SKM-1 (cell line): ENCODE data around the gene PCSK9.
"Not testable (repeated sequence)": the region's sequence is repeated elsewhere in the genome, so short reads cannot be mapped to it uniquely, and the experiment has no call there.

Experiments used
- DNase-seq: peaks from one replicate; lab custom pipeline; 2025; ENCODE audit not compliant: unreplicated experiment; lab: John Stamatoyannopoulos, UW

The PCSK9 gene

GRCh38 chr1:55007625-55008024, 31.7 kb upstream of the PCSK9 start:
- no peak for DNase-seq

DNA sequence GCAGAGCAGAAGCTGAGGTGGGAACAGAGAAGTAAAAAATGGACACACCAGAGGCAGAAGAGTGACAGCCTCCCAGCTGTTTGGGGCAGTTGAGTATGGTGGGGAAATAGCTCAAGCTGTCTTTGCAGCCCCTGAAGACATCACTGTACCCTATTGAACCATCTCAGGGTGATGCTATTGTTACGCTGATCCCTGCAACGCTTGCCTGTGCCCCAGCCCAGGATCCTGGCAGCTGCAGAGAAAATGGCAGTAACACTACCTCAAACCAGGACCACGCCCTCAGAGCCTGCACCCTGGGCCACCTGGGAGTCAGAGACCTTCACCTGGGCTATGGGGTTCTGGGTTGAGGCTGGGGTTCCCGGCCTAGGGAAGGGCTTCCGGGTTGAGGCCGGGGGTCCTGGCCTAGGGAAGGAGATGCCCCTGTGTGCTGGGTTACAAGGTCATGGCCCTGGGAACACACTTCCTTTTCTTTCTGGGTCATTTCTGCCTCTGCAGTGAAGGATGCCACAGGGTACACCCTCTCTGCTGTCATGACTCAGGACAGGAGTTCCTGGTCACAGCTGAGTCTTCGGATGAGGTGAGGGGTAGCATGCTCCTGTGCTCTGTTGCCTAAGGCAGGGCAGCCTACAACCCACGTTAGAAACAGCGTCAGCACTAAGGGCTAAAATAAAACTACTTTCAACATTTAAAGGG, 29.0 kb upstream of the PCSK9 start:
- DNase-seq: no peak

DNA sequence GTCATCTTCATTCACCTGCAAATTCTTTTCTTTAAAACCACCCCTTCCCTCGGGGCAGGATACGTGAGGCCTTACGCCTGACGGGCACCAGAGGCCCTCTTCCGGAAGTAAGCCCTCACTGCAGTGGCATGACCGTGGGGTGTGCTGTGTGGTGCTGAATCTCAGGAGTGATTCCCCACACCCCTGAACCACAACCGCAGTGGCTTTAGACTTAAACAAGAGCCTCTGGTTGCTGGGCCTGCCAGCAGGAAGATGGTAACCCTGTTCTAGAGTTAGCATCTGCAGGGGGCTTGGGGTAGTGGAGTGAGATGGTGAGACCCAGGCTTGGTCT, 28.5 kb upstream of the PCSK9 start:
- no peak for DNase-seq

GRCh38 chr1:55012661-55013060, 26.7 kb upstream of the PCSK9 start:
- DNase-seq: no peak

DNA sequence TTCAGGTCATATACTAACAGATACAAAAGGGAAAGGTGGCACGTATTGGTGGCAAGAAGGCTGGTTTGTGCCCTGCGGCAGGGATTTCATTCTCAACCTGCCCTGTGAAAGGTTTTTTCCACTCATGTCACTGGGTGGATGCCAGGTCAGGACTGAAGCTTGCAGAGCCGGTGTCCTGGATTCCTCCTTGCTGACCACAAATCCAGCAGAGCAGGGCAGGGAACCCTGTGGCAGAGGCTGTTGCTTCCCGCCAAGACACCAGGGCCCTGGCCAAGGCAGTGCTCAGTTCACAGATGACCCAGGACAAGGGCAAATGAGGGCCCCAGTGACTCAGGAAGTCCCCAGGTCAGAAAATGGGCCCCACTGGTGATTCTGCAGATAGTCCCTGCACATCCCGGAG, 24.2 kb upstream of the PCSK9 start:
- DNase-seq: no peak

- DNase-seq: no peak
These were observed 23.4 kb upstream of the PCSK9 start for GRCh38 chr1:55015731-55016620.

DNA sequence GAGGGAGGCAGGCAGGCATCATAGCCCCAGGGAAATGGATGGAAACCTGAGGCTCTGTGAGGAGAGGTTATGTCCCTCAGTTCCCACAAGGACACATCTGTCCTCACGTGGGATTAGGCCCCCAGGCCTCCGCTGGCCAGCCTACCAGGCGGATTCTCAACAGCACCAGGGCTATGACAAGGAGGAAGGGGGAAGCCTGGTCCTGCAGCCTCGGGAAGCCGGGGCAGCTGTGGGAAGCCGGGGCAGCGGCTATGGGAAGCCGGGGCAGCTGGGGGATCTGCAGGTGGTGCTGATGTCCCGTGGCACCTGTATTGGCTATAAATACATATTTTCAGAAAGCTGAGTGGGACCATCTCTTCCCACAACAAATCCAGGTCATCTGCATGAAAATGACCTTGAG, 21.0 kb upstream of the PCSK9 start:
- no peak for DNase-seq

DNA sequence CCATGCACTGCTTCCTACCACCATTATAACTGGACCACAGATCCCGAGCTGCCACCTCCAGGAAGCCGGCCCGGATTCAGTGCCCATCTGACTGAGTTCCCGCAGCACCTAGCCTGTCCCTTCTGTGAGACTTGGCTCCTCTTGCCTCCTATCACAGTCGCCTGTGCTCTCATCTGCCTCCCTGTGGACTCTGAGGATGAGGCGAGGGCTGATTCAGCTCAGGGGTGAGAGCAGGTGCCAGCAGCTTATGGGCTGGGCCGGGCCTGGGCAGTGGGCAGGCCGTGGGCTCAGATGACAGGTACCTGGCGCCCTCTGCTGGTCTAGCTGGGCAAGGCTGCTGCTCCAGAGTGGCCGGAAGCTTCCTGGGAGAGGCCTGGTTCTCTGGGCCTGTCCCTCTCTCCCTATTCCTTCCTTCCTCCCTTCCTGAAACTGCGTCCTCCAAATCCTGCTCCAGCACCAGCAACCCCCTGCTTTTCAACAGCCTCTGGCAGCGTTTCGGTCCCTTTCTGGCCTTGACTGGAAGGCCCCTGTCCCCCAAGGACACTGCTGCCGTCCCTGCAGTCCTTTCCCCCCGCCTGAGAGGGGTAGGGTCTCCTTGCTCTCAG, 17.3 kb upstream of the PCSK9 start:
- DNase-seq: peak; percentile 37

GRCh38 chr1:55024163-55024562, 15.2 kb upstream of the PCSK9 start:
- DNase-seq: not testable (repeated sequence)

- DNase-seq: not testable (repeated sequence)
These were observed 12.7 kb upstream of the PCSK9 start for GRCh38 chr1:55026682-55027081.

GRCh38 chr1:55031098-55031497, 8.2 kb upstream of the PCSK9 start:
- DNase-seq: not testable (repeated sequence)

DNA sequence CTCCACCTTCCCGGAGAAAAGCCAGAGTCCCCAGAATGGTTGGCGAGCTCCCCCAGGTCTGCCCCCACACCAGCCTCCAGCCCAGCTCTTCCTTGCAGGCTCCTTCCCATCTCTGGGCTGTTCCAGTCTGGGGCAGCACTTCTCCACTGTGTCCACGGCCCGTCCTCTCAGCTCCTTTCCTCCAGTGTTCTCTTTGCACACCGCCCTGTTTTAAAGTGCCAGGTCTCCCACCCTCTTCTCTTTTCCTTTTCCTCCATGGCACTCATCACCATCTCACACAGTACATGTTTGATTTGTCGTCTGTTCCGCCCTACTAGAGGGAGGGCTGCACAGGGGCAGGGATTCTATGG, 6.1 kb upstream of the PCSK9 start:
- no peak for DNase-seq

DNA sequence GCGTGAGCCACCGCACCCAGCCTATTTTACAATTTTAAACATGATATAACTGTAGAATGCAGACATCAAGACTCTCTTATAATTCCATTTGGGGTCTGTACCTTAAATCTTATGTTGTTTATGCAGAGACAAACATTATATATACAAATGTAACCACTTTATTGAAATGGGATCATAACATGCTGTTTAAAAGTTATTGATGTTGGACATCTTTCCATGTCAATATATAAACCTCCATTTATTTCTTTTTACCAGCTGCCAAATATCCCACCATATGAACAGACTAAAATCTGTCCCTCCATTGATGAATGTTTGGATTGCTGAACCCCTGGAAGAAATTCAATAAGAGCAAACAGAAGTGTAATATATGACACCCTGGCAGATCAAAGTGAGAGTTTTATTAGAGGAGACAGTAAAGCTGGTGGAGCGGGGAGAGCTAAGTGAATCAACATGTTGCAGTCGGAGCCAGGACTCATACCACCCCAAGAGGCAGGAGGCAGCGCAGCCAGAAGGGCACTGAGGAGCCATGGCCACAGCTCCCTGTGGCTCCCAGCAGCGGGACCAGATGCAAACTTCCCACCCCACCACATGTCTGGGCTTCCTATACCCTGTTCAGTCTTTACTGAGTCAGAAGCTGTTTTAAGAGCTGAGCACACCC, 4.7 kb upstream of the PCSK9 start:
- no peak for DNase-seq

GRCh38 chr1:55035904-55036303, 3.4 kb upstream of the PCSK9 start:
- peak; percentile 33 for DNase-seq

DNA sequence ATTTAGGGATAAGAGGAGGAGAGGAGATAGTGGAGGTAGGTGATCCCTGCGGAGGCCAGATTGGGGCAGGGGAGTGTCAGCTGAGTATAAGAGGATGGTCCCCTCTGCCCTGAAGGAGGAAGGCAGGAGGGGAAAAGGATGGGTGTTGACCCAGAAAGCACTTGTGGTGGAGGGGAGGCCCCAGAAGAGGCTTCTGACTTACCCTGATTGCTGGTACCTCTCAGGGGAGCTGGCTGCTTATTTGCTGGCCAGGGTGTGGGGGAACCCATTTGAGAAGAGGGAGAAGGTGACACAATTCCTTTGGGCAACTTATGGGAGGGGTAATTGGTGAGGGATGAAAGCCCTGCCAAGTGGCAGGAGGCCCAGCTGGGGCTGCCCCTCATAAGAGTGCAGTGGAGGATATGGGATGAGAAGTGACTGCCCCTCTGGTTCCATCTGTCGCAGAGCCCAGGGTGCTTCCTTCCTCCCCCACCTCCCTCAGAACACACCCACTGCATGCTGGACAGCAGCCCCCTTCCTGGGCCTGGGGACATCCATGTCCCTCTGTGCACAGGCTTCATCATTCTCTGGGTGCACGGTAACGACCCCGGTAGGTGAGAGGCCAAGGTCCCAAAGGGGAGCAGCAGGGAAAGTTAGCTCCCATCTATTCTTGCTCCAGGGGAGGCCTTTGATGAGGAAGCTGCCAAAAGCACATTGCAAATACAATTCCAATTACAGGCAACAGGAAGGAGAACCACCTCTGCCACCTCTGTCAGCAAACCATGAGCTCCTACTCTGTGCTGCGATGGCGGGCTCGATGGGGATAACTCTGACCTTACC, 1.4 kb upstream of the PCSK9 start:
- no peak for DNase-seq

DNA sequence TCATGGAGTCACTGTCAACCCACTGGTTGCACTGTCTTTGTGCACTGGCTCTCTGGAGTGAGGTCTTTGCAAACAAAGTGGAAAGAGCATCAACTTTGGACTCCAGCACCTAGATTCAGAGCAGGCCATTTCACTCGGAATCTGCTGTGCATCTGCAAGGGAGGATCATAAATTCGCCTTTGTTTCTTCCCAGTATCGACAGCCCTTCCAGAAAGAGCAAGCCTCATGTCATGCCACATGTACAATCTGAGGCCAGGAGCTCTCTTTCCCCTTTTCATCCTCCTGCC, 853 bp upstream of the PCSK9 start:
- DNase-seq: no peak

GRCh38 chr1:55038974-55039341, 390 bp upstream of the PCSK9 start:
- DNase-seq: no peak

GRCh38 chr1:55040083-55040932, 960 bp downstream of the PCSK9 start:
- DNase-seq: no peak

GRCh38 chr1:55040933-55041494, 1.7 kb downstream of the PCSK9 start:
- DNase-seq: no peak

- no peak for DNase-seq
These were observed 2.3 kb downstream of the PCSK9 start for GRCh38 chr1:55041613-55042012.
